Activated naive CD4-positive, alpha-beta T cell treated with Interleukin-2 at 50 U/mL for 16 hours (primary cell): Measurements from ENCODE around the gene LIG3.
"Not testable (repeated sequence)": the region's sequence is repeated elsewhere in the genome, so short reads cannot be mapped to it uniquely, and the experiment has no call there.

Experiments
- DNase-seq: peaks from one replicate; pipeline ENCODE4 v3.0.0-alpha.2; 2020

LIG3 gene

GRCh38 chr17:35045458-35045979 lies 65.2 kb downstream of the LIG3 start:
- not testable (repeated sequence) for DNase-seq

GRCh38 chr17:35046245-35046644 lies 65.9 kb downstream of the LIG3 start:
- DNase-seq, result no peak

DNA sequence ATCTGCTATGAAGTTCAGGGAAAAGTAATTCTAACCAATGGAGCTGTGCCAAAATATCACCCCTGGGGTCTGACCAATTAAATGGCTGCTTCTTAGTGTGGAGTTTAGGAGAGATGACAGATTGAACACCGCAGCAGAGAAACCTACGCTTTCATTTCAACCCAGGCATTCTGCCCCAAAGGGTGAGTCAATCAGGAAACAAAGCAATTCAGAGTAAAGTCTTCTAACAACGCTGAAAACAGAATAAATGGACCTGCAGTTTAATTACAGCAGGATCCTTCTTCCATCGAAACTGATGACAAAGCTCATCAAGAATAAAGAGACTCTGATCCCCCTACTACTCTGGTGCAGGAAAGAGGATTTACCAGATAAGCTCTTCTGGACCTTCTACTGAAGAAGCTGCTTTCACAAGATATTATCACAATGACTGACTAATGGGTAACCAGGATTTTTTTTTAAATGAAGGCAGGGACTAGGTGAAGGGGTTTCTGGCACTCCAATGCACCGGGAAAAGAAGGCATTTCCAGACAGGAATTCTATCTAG lies 66.5 kb downstream of the LIG3 start:
- DNase-seq, result peak; percentile 68

DNA sequence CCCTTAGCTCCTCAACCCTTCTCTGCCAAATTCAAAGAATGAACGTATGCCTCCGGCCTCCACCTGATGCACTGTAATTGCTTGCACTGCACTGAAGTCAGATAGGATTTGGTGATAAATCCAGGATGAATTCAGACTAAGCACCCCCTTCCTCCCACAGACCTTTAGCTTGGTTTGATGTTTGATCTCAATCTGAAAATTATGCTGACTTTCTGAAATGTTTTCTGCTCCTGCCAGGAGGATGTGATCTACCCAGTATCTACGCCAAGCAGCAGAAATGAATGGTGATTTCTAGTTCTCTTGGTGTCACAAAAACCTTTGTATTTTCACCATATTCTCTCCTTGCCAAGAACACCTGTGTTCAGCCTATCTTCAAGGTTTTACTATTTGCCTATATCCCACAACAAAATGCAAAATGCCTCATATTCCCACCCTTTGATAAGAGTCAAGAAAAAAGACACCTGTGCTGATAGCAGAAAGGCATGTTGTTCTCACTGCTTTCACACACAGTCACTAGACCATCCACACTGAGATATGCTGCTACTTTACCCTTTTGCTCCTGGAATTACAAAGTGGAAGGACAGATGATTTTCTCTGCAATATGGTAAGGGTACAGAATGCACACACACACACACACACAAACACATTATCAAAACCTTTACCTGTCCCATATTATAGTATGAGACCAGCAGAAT lies 68.5 kb downstream of the LIG3 start:
- DNase-seq, result no peak

DNA sequence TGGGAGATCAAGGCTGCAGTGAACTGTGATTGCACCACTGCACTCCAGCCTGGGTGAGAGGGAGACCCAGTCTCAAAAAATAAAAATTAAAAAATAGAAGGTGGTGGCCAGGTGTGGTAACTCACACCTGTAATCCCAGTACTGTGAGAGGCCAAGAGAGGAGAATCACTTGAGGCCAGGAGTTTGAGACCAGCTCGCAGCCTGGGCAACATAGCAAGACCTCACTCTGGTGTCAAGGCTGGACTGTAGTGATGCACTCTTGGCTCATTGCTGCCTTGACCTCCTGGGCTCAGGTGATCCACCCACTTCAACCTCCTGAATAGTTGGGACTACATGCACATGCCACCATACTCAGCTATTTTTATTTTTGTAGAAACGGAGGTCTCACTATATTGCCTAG lies 69.9 kb downstream of the LIG3 start:
- DNase-seq, result no peak

DNA sequence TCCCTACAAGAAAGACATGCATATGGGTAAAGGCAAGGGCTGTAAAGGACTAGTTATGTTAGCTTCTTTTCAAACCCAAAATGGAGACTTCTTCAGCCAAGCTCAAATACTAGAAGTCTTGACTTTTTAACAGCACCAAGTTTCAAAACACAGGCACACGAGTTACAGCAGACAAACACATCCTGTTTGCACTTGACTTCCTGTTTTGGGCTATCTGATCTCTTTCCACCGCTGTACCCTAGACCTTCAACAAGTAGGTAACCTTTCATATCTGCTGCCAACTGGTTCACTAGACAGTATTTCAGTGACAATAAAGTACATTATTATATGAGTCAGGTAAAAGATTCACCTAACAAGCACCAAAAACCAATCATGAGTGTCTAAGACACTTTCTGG lies 70.9 kb downstream of the LIG3 start:
- DNase-seq, result no peak

GRCh38 chr17:35051579-35052240 lies 71.4 kb downstream of the LIG3 start:
- no peak for DNase-seq

DNA sequence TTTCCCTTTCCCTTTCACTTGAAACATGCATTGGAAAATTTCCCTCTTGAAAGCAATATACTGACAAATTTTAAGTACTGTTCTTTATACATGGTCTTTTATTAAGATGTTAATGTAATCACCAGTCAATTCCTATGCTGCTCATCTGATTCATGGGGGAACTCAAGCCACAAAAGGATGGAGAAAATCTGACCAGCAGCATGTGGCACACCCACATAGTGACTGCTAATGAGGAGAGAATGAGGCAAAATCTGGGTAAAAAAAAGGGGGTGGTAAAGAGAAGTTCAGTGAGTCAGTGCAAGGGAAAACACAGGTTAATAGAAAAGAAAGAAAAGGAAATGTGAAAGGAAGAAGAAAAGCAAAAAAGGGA lies 71.9 kb downstream of the LIG3 start:
- DNase-seq, result no peak

- no peak for DNase-seq
Observed at GRCh38 chr17:35052780-35053179, 72.5 kb downstream of the LIG3 start.

DNA sequence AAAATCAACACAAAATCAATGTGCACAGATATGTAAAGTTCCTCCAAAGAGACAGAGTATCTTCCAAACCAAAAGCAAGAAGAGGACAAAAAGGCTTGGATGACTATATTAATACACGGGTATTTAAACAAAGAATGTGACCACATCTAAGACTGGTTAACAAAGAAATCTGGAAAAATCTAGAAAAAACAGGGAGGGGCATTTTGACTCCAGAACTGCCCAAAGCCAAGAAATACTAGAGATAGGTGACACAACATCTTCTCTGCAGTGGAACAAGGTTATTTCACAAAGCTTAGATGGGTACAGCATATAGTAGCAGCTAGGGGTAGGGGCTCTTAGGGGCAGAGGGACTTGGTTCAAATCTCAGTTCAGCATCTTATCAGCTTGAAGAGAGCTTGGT lies 72.9 kb downstream of the LIG3 start:
- DNase-seq, result no peak

GRCh38 chr17:35056013-35056412 lies 75.7 kb downstream of the LIG3 start:
- DNase-seq, result no peak

DNA sequence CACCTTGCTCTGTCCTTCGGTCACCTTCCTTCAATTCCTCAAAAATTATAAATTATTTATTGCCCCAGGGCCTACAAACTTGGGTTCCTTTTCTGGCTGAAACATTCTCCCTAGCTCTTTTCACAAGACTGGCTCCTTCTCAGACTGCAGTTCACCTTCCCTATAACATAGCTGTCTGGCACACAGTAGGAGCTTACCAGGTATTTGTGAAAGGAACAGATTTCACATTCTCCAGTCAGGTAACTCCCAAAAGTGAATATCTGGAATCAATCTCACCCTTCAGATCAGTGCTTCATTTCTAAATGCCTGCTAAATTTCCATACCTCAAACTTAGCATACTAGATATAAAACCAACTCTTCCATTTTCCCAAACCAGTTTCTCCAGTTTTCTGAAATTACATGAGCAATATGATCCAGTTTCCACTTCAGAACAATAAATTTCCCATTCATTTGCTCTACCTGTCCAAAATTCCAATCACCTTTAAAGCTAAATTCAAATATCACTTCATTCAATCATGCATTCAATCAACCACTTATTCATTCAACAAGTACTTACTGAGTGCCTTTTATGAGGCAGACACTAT lies 77.1 kb downstream of the LIG3 start:
- DNase-seq, result no peak
